Spleen (tissue), 11 donors: Measurements from ENCODE around the gene MAP2K3. TPM values are rescaled to one million over a fixed set of nuclear protein-coding genes. Genes with fewer than 3 reads are reported as not detected.
"Not testable (repeated sequence)": the region's sequence is repeated elsewhere in the genome, so short reads cannot be mapped to it uniquely, and the experiment has no call there.

Experiments
- DNase-seq: peaks from one replicate; pipeline ENCODE4 v3.0.0-alpha.2; 2020
- H3K27ac ChIP-seq, 8 donors: fragments of 200-600 bp; sonication (generic) in 7 of 8; 1 replicate in 4 of 8; 2 replicates in 4 of 8; pipeline versions ENCODE4 v1.5.0 to v1.8.0; 2016 to 2021; ENCODE audit warnings: inconsistent platforms in 4 of 8, mild to moderate bottlenecking in 4 of 8, moderate library complexity in 1 of 8
- H3K27me3 ChIP-seq, 7 donors: fragments of 200-600 bp; sonication (generic) in 6 of 7; replicated peaks in 1 of 7; 1 replicate in 4 of 7; 2 replicates in 3 of 7; pipeline versions ENCODE4 v1.5.0 to v1.8.0; 2016 to 2021; ENCODE audit warnings: inconsistent platforms in 3 of 7, mild to moderate bottlenecking in 1 of 7
- H3K36me3 ChIP-seq, 6 donors: fragments of 200-600 bp; sonication (generic) in 5 of 6; 1 replicate in 4 of 6; 2 replicates in 2 of 6; pipeline versions ENCODE4 v1.5.0 to v1.8.0; 2016 to 2021; ENCODE audit warnings: inconsistent platforms in 2 of 6
- H3K4me1 ChIP-seq, 6 donors: fragments of 200-600 bp; sonication (generic) in 5 of 6; 1 replicate in 3 of 6; 2 replicates in 3 of 6; pipeline versions ENCODE4 v1.5.0 to v1.8.0; 2016 to 2021; ENCODE audit warnings: inconsistent platforms in 3 of 6
- H3K4me3 ChIP-seq, 8 donors: fragments of 200-600 bp; sonication (generic) in 7 of 8; 1 replicate in 4 of 8; 2 replicates in 4 of 8; pipeline versions ENCODE4 v1.5.0 to v1.8.0; 2016 to 2021; ENCODE audit warnings: inconsistent platforms in 4 of 8, mild to moderate bottlenecking in 4 of 8, moderate library complexity in 2 of 8
- H3K9me3 ChIP-seq, 8 donors: fragments of 200-600 bp; sonication (generic) in 7 of 8; 1 replicate in 4 of 8; 2 replicates in 4 of 8; pipeline versions ENCODE4 v1.5.0 to v1.8.0; 2016 to 2021; ENCODE audit warnings: inconsistent platforms in 4 of 8
- CTCF ChIP-seq, 11 experiments: fragments of 200-600 bp in 7 of 11; fragments of 450-650 bp in 4 of 11; sonication (generic) in 4 of 11; IDR thresholded peaks in 8 of 11; conservative IDR thresholded peaks in 3 of 11; 1 replicate in 7 of 11; 2 replicates in 4 of 11; pipeline versions ENCODE4 v1.4.0 to v1.8.0; 2016 to 2021; ENCODE audit warnings: antibody characterized with exemption in 11 of 11, inconsistent platforms in 4 of 11, mild to moderate bottlenecking in 1 of 11
- POLR2A ChIP-seq, 3 donors: fragments of 450-650 bp; IDR thresholded peaks; one replicate each; pipeline ENCODE4 v1.5.1; 2017; ENCODE audit warnings: antibody characterized with exemption in 3 of 3, mild to moderate bottlenecking in 1 of 3
- POLR2AphosphoS5 ChIP-seq, 3 donors: sonication (generic); formaldehyde crosslinking; IDR thresholded peaks; one replicate each; pipeline ENCODE4 v1.5.1; 2017; ENCODE audit warnings: antibody characterized with exemption in 3 of 3
- WGBS, 5 donors: extraction: QIAGEN DNeasy Blood & Tissue Kit in 3 of 5; methylation state at CpG; one replicate each; pipeline versions ENCODE4 v1.1.5 to v1.1.7; 2013 to 2018; 5-methylcytosine and 5-hydroxymethylcytosine counted together
- intact Hi-C: fragments of 100-400 bp; cut with DNase I; formaldehyde crosslinking; loops from one replicate; pipeline ENCODE4 v1.15.0; 2023; ENCODE audit warnings: low total_unique reads
- polyA plus RNA-seq, 3 donors: library from polyadenylated mRNA; stranded (reverse); fragments of 200-250 nt; gene quantifications; one replicate each; pipeline ENCODE4 v1.2.1, GENCODE V29; 2013
- total RNA-seq, 7 donors: library from RNA; depleted of rRNA in 3 of 7; stranded (reverse); fragments of >200 nt in 3 of 7; fragmentation: NEBNext Ultra II Directional in 4 of 7; extraction: Animal tissue kit (Norgen Biotek cat#: 25700) in 4 of 7; gene quantifications; one replicate each; pipeline versions ENCODE4 v1.1.0 to v1.2.1, GENCODE V29; 2016 to 2021
- donor health status: healthy with polysubstance abuse.
- donor health status: DM: no; HTN: no; CAD: no; lungs with moderate emphysema.
- donor health status: DM: no; HTN: no; CAD: no.
- donor health status: Bipolar disorder and iron deficiency.
- donor health status: healthy.
- donor health status: DM: no; HTN: no; CAD: no.
- donor health status: DM: yes; HTN: yes; CAD: no.

MAP2K3 gene
- total and polyA plus RNA-seq, 10 donors = 31.7 to 121 (median 62.5) TPM

DNA sequence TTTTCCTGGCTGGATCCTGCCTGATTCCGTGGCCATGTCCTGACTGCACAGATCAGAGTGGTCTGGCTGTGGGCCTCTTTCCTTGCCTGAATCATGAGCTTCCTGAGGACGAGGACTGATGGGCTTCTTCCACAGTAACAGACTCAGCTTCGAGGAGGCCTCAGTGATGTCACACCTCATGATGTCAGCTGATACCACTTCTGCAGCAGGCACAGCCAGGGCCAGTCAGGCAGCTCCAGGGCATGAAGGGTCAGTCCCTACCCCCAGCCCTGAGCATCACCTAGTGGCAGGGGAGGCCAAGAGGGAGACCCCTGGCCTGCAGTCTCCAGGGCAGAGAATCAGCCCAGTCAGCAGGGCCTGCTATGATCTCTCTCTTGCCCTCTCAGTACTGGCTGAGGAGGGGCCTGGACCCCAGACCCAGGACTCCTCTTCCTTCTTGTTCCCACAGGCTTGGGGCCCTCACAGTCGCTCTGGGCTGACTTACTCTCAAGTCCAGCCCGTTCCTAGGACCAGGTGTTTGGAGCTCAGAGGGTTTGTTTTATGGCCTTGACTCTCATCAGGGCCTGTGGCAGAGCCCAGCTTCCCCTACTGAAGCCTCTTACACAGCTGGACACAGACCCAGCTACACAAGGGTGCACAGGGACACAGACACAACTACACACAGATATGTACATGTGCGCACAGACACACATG is 65.0 kb downstream of the MAP2K3 start:
- intact Hi-C loops, H3K4me1 ChIP-seq, H3K27ac ChIP-seq, H3K27me3 ChIP-seq, H3K36me3 ChIP-seq, H3K9me3 ChIP-seq, H3K4me3 ChIP-seq: not testable (repeated sequence)
- DNase-seq = peak; percentile 41
- 65 to 88% (median 74%) methylated on average over 3 to 5 of the region's 6 CpGs for WGBS, 5 donors

- H3K4me1 ChIP-seq, H3K27me3 ChIP-seq, H3K27ac ChIP-seq, H3K9me3 ChIP-seq, H3K4me3 ChIP-seq, intact Hi-C loops, H3K36me3 ChIP-seq: not testable (repeated sequence)
- DNase-seq = peak; percentile 45
- WGBS, 5 donors = 79 to 87% (median 80%) methylated on average over 14 to 19 of the region's 19 CpGs
Observed at GRCh38 chr17:21350495-21350894, 66.0 kb downstream of the MAP2K3 start.

GRCh38 chr17:21351366-21352065 is 67.0 kb downstream of the MAP2K3 start:
- intact Hi-C loops = no loop called here
- 62 to 81% (median 74%) methylated on average over 3 of the region's 3 CpGs for WGBS, 5 donors
- Histone ChIP-seq H3K36me3 (no peaks in the 10 kb centered on the region), H3K4me1 (peaks cover 0 to 4% (median 0%) of the 10 kb centered on the region in 6 donors), H3K4me3 (no peak overlapping the region), H3K9me3 (no peaks in the 10 kb centered on the region), H3K27me3 (no peaks in the 10 kb centered on the region), H3K27ac (no peak overlapping the region)
- DNase-seq = peak; percentile 58
- TF ChIP-seq POLR2A (IDR thresholded peaks at IDR 0.05) = no peak
- no peak for TF ChIP-seq POLR2AphosphoS5 (IDR thresholded peaks at IDR 0.05)
- no peak for TF ChIP-seq CTCF (IDR thresholded peaks at IDR 0.05 in 8 of 11, conservative IDR thresholded peaks at IDR 0.05 in 3 of 11)

- Histone ChIP-seq H3K27me3 (no peaks in the 10 kb centered on the region), H3K4me1 (peaks cover 0 to 4% (median 0%) of the 10 kb centered on the region in 6 donors), H3K27ac (no peak overlapping the region), H3K9me3 (no peaks in the 10 kb centered on the region), H3K4me3 (no peak overlapping the region), H3K36me3 (no peaks in the 10 kb centered on the region)
- intact Hi-C loops = no loop called here
- WGBS, 5 donors = 88 to 91% (median 90%) methylated on average over 21 to 23 of the region's 23 CpGs
- no peak for TF ChIP-seq POLR2A (IDR thresholded peaks at IDR 0.05)
- no peak for TF ChIP-seq POLR2AphosphoS5 (IDR thresholded peaks at IDR 0.05)
- no peak for TF ChIP-seq CTCF (IDR thresholded peaks at IDR 0.05 in 8 of 11, conservative IDR thresholded peaks at IDR 0.05 in 3 of 11)
- peak; percentile 36 for DNase-seq
Observed at GRCh38 chr17:21352221-21352980, 67.9 kb downstream of the MAP2K3 start.

DNA sequence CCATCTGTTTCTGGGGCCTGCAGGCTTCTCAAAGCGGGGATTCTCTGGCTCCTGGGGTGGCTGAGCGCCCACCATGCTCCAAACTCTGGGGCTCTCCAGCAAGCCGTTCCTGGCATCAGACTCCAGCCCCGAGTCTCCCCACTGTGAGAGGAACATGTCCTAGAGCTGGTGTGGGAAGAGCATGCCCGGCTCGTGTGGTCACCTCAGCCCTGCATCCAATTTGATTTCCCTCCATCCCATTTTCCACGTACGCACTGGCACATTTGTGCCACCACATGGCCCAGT is 68.4 kb downstream of the MAP2K3 start:
- intact Hi-C loops = no loop called here
- H3K36me3 ChIP-seq = no peaks in the 10 kb centered on the region
- no peaks in the 10 kb centered on the region for H3K9me3 ChIP-seq
- TF ChIP-seq POLR2AphosphoS5 (IDR thresholded peaks at IDR 0.05) = no peak
- no peak overlapping the region for H3K27ac ChIP-seq
- DNase-seq = no peak
- H3K4me1 ChIP-seq = peaks cover 0 to 4% (median 0%) of the 10 kb centered on the region in 6 donors
- WGBS, 5 donors = 79 to 92% (median 85%) methylated on average over 6 to 8 of the region's 8 CpGs
- H3K4me3 ChIP-seq = no peak overlapping the region
- H3K27me3 ChIP-seq = no peaks in the 10 kb centered on the region
